Osteoblast (primary cell): Measurements from ENCODE around the gene AKT3. TPM values are rescaled to one million over a fixed set of nuclear protein-coding genes. Genes with fewer than 3 reads are reported as not detected.

Source experiments
- DNase-seq: peaks from one replicate; pipeline ENCODE4 v3.0.0; 2011; ENCODE audit warnings: low spot score, mixed read lengths; ENCODE audit not compliant: insufficient read length; ENCODE audit errors: missing footprints
- H2AFZ ChIP-seq: 2 replicates; pipeline ENCODE4 v1.6.0; 2011; ENCODE audit warnings: mild to moderate bottlenecking, low read length
- H3K27ac ChIP-seq: 2 replicates; pipeline ENCODE4 v1.5.1; 2011; ENCODE audit warnings: mild to moderate bottlenecking, low read depth, low read length, moderate library complexity
- H3K27me3 ChIP-seq: 2 replicates; pipeline ENCODE4 v1.6.0; 2012; ENCODE audit warnings: mild to moderate bottlenecking, control low read depth, inconsistent platforms, low read length, moderate library complexity; ENCODE audit not compliant: insufficient read depth
- H3K36me3 ChIP-seq: 2 replicates; pipeline ENCODE4 v1.5.1; 2011; ENCODE audit warnings: mild to moderate bottlenecking, low read length, control low read depth, moderate library complexity; ENCODE audit not compliant: insufficient read depth
- H3K4me1 ChIP-seq: 2 replicates; pipeline ENCODE4 v1.5.1; 2011; ENCODE audit warnings: mild to moderate bottlenecking, low read length, control low read depth, moderate library complexity; ENCODE audit not compliant: insufficient read depth
- H3K4me2 ChIP-seq: 2 replicates; pipeline ENCODE4 v1.6.0; 2011; ENCODE audit warnings: mild to moderate bottlenecking, low read length; ENCODE audit not compliant: insufficient read depth
- H3K4me3 ChIP-seq: fragments of 200-600 bp; sonication (generic); 3 replicates; pipeline ENCODE4 v1.5.1; 2012; ENCODE audit warnings: mild to moderate bottlenecking, low read length, inconsistent platforms; ENCODE audit not compliant: insufficient read depth
- H3K79me2 ChIP-seq: 2 replicates; pipeline ENCODE4 v1.6.0; 2012; ENCODE audit warnings: mild to moderate bottlenecking, low read length, control low read depth, inconsistent platforms; ENCODE audit not compliant: insufficient read depth
- H3K9me3 ChIP-seq: 2 replicates; pipeline ENCODE4 v1.5.1; 2011; ENCODE audit warnings: low read depth, low read length, control low read depth
- H4K20me1 ChIP-seq: 2 replicates; pipeline ENCODE4 v1.6.0; 2012; ENCODE audit warnings: mild to moderate bottlenecking, low read length, control low read depth; ENCODE audit not compliant: insufficient read depth
- CTCF ChIP-seq: IDR thresholded peaks from 2 replicates; pipeline ENCODE4 v1.5.1; 2011; ENCODE audit warnings: mild to moderate bottlenecking, low read depth, low read length, moderate library complexity; ENCODE audit errors: extremely low read depth
- total RNA-seq: library from RNA; depleted of rRNA; stranded (reverse); fragments of >200 nt; gene quantifications from 2 replicates; pipeline ENCODE4 v1.2.3, GENCODE V29; 2012

The AKT3 gene
- total RNA-seq, 1 donor: 38.7 TPM

DNA sequence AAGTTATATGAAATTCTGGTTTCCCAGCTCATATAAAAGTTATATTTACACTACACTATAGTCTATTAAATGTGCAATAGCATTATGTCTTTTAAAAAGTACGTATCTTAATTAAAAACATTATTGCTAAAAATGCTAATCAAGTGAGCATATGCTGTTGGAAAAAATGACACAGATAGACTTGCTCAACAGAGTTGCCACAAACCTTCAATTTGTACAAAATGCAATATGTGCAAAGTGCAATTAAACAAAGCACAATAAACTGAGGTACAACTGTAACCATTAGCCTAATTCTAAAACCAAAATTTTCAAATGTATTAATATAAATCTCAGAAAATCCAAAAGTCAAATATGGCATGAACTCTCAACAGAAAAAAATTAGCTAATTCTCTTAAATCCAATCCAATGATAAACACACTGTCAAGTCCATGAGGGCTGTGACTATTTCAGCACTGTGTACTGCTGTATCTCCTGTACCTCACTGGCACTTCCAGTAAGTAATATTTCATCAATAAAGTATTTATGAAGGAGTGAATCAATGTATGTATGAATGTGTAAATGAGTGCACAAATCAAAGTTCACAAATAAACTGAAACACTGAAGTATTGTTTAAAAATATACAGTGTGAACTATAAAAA lies 116.3 kb downstream of the AKT3 start:
- TF ChIP-seq CTCF: no peak

DNA sequence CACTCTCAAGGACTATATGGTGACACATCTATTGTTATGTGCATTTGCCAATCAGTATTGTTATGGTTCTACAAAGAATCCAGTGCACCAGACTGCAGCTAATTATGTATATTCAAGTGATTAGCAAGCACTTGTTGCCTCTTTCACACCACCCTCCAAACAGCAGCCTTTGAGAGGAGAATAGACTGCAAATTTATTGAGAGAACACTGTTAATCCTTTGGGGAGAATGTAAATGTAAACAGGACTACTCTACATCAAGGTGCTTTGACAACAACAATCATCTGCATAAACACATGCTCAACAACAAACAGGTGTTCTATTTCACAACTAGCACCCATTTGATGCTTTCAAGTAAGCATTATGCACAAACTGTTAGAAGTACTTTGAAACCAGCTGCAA lies 117.4 kb downstream of the AKT3 start:
- no peaks in the 10 kb centered on the region for H3K36me3 ChIP-seq
- no peak overlapping the region for H3K27ac ChIP-seq
- no peak overlapping the region for H2AFZ ChIP-seq
- no peak overlapping the region for H3K4me2 ChIP-seq
- no peak for TF ChIP-seq CTCF
- H3K9me3 ChIP-seq: no peaks in the 10 kb centered on the region
- peaks cover 4% of the 10 kb centered on the region for H3K4me1 ChIP-seq
- no peaks in the 10 kb centered on the region for H4K20me1 ChIP-seq
- no peak overlapping the region for H3K4me3 ChIP-seq
- peaks cover 36% of the 10 kb centered on the region for H3K79me2 ChIP-seq
- no peaks in the 10 kb centered on the region for H3K27me3 ChIP-seq
- no peak for DNase-seq

More for the DNA sequence above, 116.3 kb downstream of the AKT3 start:
- no peaks in the 10 kb centered on the region for H3K27me3 ChIP-seq
- peaks cover 4% of the 10 kb centered on the region for H3K4me1 ChIP-seq
- H3K27ac ChIP-seq: no peak overlapping the region
- H3K4me3 ChIP-seq: no peak overlapping the region
- peaks cover 30% of the 10 kb centered on the region for H3K79me2 ChIP-seq
- H4K20me1 ChIP-seq: no peaks in the 10 kb centered on the region
- DNase-seq: no peak
- H3K4me2 ChIP-seq: no peak overlapping the region
- no peak overlapping the region for H2AFZ ChIP-seq
- H3K9me3 ChIP-seq: no peaks in the 10 kb centered on the region
- H3K36me3 ChIP-seq: no peaks in the 10 kb centered on the region

DNA sequence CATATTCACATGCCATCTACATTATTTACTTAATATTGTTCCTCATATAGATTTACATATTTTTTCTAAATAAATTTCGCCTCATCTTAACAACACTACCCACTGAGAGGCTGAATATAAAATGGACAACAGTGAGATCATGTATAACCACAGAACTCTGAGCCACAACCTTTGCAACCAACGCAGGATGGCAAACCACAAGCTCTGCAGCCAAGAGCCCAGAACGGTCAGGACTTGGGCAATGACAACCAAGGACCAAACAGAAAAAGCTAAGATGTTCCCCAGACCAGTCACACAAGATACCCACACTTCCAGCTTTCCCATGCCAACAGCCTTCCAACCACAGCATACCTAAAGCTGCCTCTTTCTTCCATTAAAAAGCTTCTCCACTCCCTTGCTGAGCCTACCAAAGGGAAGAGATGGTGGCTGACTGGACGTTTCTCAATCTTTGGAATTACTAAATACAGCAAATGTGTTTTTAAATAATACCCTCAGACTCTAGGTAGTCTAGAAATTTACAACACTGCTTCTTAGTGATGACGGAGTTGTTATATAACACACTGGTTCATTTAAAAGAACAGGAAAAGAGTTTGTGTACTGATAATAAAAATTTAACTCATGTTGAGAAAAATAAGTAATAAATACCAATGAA lies 117.9 kb downstream of the AKT3 start:
- TF ChIP-seq CTCF: no peak
- Histone ChIP-seq H3K4me1 (peaks cover 4% of the 10 kb centered on the region), H3K27me3 (no peaks in the 10 kb centered on the region), H3K27ac (peak overlapping the region; percentile 47), H2AFZ (no peak overlapping the region), H3K4me3 (no peak overlapping the region), H3K36me3 (no peaks in the 10 kb centered on the region), H3K4me2 (no peak overlapping the region), H3K9me3 (no peaks in the 10 kb centered on the region), H4K20me1 (no peaks in the 10 kb centered on the region), H3K79me2 (peaks cover 38% of the 10 kb centered on the region)
- DNase-seq: peak; percentile 9

DNA sequence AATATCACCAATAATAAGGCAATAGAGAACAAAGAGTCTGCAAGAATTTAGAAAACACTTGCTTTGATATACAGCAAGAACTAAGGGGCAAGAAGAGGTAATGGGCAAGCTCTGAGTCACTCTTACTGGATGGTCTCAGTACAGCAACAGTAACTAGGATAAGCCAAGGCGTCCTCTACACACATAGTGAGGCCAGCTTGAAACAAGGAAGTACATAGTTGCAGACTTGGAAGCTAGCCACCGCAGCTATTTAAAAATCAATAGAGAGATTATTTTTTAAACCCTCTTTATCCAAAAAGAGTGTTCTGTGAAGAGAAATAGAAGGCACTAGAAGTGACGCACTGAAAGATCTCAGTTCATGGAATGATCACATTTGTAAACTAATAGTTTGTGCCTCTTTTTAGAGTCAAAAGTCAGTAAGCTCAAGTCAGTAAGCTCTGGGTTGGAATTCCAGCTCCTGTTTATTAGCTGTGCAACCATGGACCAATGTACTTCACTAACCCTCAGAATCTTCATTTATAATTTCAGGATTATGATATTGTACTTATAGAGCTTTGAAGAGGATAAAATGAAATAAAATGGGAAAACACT lies 118.6 kb downstream of the AKT3 start:
- Histone ChIP-seq H3K4me3 (no peak overlapping the region), H3K79me2 (peaks cover 39% of the 10 kb centered on the region), H3K9me3 (no peaks in the 10 kb centered on the region), H2AFZ (no peak overlapping the region), H3K36me3 (no peaks in the 10 kb centered on the region), H4K20me1 (no peaks in the 10 kb centered on the region), H3K27ac (peak overlapping the region; percentile 47), H3K4me2 (no peak overlapping the region), H3K27me3 (no peaks in the 10 kb centered on the region), H3K4me1 (peaks cover 4% of the 10 kb centered on the region)
- TF ChIP-seq CTCF: no peak
- DNase-seq: peak; percentile 71
